SK-N-MC (cell line): ENCODE results near the gene FRK.

Source experiments
- EZH2 ChIP-seq: fragments of 200-600 bp; sonication (generic); IDR thresholded peaks from one replicate; pipeline ENCODE4 v1.6.1; 2017; ENCODE audit warnings: antibody characterized with exemption
- POLR2AphosphoS5 ChIP-seq: IDR thresholded peaks from 2 replicates; pipeline ENCODE4 v1.6.1; 2012; ENCODE audit warnings: mild to moderate bottlenecking, low read depth, low read length, borderline replicate concordance

GRCh38 chr6:116012471-116012949, 48.2 kb downstream of the FRK start:
- TF ChIP-seq EZH2 (no peak), POLR2AphosphoS5 (no peak)
